ENCODE measurements around the gene MYO3B. TPM values are rescaled to one million over a fixed set of nuclear protein-coding genes. Genes with fewer than 3 reads are reported as not detected.

The MYO3B gene
- total and polyA plus RNA-seq, 2 of the 8 experiments (the other 6 are each of a cell fraction or from before 2014, with no cell fraction given): 0.17 to 0.19 TPM

DNA sequence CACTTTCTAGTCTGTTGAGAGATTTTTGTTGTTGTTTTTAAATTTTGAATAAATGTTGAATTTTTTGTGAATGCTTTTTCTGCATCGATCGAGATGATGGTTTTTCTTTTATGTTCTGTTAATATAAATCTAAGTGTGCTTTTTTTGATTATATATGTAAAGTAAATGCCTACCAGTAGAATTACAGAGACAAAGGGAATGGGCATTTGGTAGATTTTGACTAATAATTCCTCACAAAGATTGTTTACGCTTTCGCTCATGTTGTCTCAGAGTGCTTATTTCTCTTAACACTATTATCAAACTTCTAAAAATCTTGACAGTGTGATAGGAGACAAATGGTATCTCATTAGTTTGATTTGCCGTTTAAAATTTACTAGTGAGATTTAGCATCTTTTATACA is 3.7 kb downstream of the MYO3B start (continued):
- TF ChIP-seq, protein P1, sequence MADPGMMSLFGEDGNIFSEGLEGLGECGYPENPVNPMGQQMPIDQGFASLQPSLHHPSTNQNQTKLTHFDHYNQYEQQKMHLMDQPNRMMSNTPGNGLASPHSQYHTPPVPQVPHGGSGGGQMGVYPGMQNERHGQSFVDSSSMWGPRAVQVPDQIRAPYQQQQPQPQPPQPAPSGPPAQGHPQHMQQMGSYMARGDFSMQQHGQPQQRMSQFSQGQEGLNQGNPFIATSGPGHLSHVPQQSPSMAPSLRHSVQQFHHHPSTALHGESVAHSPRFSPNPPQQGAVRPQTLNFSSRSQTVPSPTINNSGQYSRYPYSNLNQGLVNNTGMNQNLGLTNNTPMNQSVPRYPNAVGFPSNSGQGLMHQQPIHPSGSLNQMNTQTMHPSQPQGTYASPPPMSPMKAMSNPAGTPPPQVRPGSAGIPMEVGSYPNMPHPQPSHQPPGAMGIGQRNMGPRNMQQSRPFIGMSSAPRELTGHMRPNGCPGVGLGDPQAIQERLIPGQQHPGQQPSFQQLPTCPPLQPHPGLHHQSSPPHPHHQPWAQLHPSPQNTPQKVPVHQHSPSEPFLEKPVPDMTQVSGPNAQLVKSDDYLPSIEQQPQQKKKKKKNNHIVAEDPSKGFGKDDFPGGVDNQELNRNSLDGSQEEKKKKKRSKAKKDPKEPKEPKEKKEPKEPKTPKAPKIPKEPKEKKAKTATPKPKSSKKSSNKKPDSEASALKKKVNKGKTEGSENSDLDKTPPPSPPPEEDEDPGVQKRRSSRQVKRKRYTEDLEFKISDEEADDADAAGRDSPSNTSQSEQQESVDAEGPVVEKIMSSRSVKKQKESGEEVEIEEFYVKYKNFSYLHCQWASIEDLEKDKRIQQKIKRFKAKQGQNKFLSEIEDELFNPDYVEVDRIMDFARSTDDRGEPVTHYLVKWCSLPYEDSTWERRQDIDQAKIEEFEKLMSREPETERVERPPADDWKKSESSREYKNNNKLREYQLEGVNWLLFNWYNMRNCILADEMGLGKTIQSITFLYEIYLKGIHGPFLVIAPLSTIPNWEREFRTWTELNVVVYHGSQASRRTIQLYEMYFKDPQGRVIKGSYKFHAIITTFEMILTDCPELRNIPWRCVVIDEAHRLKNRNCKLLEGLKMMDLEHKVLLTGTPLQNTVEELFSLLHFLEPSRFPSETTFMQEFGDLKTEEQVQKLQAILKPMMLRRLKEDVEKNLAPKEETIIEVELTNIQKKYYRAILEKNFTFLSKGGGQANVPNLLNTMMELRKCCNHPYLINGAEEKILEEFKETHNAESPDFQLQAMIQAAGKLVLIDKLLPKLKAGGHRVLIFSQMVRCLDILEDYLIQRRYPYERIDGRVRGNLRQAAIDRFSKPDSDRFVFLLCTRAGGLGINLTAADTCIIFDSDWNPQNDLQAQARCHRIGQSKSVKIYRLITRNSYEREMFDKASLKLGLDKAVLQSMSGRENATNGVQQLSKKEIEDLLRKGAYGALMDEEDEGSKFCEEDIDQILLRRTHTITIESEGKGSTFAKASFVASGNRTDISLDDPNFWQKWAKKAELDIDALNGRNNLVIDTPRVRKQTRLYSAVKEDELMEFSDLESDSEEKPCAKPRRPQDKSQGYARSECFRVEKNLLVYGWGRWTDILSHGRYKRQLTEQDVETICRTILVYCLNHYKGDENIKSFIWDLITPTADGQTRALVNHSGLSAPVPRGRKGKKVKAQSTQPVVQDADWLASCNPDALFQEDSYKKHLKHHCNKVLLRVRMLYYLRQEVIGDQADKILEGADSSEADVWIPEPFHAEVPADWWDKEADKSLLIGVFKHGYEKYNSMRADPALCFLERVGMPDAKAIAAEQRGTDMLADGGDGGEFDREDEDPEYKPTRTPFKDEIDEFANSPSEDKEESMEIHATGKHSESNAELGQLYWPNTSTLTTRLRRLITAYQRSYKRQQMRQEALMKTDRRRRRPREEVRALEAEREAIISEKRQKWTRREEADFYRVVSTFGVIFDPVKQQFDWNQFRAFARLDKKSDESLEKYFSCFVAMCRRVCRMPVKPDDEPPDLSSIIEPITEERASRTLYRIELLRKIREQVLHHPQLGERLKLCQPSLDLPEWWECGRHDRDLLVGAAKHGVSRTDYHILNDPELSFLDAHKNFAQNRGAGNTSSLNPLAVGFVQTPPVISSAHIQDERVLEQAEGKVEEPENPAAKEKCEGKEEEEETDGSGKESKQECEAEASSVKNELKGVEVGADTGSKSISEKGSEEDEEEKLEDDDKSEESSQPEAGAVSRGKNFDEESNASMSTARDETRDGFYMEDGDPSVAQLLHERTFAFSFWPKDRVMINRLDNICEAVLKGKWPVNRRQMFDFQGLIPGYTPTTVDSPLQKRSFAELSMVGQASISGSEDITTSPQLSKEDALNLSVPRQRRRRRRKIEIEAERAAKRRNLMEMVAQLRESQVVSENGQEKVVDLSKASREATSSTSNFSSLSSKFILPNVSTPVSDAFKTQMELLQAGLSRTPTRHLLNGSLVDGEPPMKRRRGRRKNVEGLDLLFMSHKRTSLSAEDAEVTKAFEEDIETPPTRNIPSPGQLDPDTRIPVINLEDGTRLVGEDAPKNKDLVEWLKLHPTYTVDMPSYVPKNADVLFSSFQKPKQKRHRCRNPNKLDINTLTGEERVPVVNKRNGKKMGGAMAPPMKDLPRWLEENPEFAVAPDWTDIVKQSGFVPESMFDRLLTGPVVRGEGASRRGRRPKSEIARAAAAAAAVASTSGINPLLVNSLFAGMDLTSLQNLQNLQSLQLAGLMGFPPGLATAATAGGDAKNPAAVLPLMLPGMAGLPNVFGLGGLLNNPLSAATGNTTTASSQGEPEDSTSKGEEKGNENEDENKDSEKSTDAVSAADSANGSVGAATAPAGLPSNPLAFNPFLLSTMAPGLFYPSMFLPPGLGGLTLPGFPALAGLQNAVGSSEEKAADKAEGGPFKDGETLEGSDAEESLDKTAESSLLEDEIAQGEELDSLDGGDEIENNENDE (IDR thresholded peaks at IDR 0.05; ENCODE audit: insufficient replicate concordance, low read length): no peak
- TF ChIP-seq RAD21 (IDR thresholded peaks at IDR 0.05 in 1 of 2, conservative IDR thresholded peaks at IDR 0.05 in 1 of 2; ENCODE audit: low read depth in 2 of 2, low read length in 2 of 2): no peak
- TF ChIP-seq NANOG (IDR thresholded peaks at IDR 0.05; ENCODE audit: insufficient read depth, low read depth, low read length, poor library complexity, severe bottlenecking): no peak
